GM19238 (cell line): Measurements from ENCODE around the gene RPH3AL.
"Not testable (repeated sequence)": the region's sequence is repeated elsewhere in the genome, so short reads cannot be mapped to it uniquely, and the experiment has no call there.

ENCODE experiments used
- DNase-seq: peaks from one replicate; pipeline ENCODE4 v3.0.0; 2011; ENCODE audit warnings: low spot score; ENCODE audit not compliant: insufficient read length

RPH3AL gene

DNA sequence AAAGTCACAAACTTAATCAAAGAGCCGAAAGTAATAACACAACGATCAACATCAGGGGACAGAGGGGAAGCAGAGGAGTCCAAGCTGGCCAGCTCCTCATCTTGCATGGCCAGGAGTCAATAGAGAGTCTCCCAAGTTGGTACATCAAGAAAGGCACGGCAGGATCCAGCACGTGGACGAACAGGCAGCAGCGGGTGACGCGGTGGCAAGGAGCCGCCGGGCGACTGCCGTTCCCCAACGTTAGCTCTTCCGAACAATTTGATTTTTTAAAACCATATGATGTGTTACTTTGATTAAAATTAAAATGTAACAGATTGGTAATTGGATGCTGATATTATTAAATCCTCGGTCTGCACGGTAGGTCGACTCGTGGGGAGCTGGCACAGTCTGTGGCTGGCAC, 89.3 kb downstream of the RPH3AL start:
- DNase-seq: no peak

DNA sequence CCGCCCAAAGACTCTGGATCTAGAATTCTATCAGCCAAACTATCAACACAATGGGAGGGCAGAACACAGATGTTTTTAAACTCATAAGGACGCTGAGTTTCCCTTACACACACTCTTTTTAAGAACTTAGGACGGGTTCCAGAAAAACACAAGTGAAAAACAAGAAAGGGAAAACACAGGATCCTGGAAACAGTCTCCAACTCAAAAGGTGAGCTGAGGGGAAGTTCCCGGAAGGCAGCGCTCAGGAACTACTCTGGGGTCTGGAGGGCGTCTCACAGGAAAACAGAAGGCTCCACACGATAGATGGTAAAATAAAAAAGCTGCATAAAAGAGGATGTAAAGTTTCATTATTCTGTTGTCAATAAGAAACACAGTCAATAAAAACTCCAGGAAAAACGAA, 91.0 kb downstream of the RPH3AL start:
- no peak for DNase-seq

DNA sequence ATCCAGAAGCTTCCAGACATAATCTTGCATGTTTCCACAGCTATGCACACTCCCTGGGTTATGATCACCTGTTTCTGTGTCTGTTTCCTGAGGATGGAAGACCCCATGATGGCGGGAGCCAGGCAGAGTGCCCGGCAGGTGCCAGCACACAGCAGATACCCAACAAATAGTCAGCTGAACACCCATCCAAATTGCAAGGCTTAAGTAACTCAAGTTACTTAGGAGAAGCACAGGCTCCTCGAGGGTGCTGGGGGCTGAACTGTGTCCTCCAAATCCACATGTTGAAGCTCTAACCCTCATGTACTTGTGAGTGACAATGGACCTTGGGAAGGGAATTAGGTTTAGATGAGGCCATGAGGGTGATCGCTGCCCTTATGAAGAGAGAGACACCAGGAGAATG, 91.7 kb downstream of the RPH3AL start:
- no peak for DNase-seq

DNA sequence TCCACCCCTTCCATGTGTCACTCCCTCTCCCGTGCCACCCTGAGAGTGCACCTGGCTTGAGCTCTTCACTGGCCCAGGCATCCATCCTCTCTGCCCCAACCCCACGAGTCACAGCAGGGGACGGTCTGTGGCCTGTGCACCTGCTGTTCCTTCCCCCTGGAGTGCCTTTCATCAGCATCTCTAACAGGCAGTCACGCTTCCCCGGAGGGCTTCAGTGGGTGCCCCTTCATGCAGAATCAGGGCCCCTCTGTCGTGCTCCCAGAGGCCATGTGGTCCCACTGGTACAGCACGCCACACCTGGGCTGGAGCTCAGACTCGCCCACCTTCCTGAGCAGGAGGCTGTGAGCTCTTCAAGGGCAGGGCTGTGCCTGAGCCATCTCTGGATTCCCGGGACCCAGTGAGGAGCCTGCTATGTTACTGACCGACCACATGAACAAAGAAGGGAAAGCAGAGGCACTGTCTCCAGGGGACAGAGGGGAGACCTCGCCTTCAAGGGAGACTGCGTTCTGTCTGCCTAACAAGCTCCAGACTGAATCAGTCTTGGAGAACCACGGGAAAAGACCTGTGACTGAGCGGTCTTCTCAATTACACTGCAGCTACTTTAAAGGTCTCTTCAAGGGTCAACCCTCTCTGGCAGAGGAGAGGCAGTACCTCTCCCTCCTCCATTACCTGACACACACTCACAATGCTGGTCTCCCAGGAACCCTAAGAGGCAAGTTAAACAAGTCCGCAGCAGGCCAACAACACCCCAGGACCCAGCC, 92.4 kb downstream of the RPH3AL start:
- no peak for DNase-seq

DNA sequence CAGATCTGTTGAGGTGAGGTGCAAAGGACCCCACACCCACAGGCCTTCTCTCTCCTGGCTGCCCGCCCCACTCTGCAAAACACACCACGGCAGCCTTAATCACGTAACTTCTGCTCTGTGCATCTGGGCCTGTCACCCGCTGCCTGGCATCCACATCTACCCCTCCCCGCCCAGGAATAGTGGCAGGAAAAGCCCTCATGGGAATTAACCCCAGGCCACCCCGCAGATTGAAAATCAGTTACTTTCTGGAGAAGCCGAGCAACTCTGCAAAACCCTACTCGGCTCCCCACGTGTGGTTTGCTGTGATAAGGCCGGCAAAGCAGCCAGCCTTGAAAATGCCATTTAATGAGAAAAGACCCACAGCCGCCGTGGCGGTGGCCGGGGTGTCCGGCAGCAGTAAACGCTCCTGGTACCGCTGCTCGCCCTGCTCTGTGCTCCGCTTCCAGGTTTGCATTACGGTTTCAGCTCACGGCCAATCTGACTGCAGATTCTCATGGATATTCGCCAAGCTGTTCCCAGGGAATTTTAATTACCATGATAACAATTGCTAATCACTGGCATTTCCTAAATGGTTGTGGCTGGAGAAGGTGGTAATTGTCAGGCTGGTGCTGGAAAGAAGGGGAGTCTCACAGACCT, 93.1 kb downstream of the RPH3AL start:
- no peak for DNase-seq

DNA sequence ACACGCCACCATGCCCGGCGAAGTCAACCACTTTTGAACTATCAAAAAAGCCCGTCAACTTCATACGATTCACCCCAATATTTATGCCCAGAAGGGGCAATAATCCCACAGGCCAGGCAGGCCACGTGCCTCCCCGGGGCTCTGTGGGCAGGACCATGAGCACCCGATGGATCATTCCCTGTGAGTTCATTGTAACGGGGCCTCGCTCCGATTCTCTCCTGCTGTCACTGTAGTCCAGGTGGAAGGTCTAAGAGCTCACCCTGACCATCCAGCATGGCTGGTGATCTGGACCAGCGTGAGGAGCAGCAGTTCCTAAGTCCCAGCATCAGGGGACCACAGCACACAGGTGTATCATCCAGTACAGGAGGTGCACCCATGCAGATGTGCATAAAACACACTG, 93.7 kb downstream of the RPH3AL start:
- no peak for DNase-seq

DNA sequence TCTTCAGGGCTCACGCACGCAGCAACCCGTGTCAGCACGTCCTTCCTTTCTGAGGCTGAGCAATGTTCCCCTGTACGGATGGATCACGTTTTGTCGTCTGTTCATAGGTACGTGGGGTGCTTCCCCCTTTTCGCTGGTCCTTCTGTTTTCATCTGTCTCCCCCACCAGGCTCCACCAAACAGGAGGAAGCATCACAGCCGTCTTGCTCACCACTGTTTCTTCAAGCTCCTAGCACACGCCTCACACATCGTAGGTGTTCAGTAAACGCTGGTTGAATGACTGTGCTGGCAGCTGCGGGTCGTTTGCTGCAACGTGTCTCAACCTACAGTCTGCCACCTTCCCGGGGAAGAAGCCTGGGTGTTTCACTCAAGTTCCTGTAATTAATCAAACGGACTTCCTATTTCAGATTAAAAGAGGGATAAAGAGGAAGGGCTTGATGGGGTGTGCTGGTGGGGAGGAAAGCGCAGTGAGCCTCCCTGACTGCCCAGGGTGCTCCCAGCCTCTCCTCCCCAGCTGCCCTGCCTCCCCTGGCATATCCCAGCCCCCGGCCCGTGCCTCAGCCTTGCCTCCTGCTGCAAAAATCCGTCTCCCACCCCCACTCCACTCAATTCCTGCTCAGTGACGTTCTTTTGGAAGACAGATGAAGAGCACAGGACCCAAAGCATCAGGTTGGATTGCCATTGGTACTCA, 94.4 kb downstream of the RPH3AL start:
- no peak for DNase-seq

DNA sequence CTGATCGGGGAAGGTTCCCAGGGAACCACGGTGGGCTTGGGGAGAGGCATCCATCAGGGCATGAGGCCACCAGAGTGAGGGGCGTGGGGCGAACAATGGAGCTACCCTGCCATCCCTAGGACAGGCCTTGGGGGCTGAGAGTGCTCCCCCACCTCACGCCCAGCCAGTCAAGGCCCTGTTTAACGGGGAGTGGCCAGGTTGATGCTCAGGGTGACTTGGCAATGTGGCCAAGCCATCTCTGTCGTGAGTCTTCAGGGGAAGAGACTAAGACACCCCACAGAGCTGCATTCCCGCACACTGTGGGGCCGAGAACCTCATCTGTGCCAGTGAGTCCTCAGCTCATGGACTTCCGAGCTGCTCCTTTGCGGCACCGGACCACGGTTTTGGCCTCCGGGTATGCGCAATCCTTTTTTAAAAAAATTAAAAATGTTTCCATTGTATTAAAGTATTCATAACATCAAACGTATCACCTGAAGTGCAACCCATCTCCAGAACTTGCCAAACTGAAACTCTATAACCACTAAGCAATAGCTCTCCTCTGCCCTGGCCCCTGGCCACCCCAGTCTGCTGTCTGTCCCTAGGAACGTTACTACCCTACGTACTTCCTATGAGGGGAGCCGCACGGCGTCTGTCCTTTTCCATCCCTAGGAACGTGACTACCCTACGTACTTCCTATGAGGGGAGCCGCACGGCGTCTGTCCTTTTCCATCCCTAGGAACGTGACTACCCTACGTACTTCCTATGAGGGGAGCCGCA, 99.3 kb downstream of the RPH3AL start:
- no peak for DNase-seq

DNA sequence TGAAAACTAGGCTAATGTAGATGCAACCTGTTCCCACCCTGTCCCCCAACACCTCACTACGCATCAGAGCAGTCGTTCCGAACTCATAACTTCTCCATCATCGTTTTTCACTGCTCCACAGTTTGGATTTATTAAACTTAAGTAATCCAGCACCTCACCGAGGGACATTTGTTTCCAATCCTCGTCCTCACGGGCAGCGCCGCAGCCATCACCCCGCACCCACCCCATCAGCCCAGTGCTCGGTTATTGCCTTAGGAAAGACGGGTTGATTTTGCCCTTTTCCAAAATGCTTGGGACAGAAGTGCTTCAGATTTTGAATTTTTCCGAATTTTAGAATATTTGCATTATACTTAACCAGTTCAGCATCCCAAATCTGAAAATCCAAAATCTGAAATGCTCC, 100.2 kb downstream of the RPH3AL start:
- no peak for DNase-seq

DNA sequence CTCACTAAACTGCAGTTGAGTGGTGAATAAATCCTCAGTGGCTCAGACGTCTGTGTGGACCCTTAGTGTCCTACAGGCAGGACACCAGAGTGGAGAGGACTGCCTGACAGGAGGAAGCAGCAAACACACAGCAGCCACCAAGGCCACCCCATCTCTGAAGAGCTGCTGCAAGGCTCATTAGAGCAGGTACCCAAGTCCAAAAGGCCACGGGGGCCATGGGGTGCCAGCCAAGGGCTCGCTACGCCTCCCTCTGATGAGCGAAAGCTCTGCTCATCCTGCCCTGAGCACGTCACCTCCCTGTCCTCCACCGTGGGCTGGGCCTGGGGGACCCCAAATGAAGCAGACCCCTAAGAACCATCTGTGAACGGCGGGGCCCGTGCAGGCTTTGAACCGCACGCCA, 101.1 kb downstream of the RPH3AL start:
- no peak for DNase-seq

DNA sequence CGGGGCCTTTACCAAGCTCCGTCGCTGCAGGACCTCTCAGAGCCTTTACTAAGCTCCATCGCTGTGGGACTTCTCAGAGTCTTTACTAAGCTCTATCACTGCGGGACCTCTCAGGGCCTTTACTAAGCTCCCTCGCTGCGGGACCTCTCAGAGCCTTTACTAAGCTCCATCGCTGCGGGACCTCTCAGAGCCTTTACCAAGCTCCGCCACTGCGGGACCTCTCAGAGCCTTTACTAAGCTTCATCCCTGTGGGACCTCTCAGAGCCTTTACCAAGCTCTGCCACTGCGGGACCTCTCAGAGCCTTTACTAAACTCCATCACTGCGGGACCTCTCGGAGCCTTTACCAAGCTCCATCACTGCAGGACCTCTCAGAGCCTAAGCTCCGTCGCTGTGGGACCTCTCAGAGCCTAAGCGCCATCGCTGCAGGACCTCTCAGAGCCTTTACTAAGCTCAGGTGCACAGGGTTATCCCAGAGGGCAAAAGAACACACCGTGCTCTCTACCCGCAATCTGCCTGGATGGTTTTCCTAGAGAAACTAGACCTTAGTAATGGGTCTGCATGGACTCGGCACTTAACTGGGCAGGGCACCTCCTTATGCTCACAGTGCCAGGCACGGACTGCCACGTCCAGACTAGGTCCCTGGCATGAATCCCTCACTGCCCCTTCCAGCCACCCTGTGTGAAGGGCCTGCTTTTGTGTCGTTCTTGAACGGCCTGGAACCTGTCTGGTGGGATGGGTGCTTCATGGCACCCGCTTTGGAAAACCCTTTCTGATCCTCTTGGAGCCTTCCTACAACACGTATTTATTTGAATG, 101.9 kb downstream of the RPH3AL start:
- no peak for DNase-seq

DNA sequence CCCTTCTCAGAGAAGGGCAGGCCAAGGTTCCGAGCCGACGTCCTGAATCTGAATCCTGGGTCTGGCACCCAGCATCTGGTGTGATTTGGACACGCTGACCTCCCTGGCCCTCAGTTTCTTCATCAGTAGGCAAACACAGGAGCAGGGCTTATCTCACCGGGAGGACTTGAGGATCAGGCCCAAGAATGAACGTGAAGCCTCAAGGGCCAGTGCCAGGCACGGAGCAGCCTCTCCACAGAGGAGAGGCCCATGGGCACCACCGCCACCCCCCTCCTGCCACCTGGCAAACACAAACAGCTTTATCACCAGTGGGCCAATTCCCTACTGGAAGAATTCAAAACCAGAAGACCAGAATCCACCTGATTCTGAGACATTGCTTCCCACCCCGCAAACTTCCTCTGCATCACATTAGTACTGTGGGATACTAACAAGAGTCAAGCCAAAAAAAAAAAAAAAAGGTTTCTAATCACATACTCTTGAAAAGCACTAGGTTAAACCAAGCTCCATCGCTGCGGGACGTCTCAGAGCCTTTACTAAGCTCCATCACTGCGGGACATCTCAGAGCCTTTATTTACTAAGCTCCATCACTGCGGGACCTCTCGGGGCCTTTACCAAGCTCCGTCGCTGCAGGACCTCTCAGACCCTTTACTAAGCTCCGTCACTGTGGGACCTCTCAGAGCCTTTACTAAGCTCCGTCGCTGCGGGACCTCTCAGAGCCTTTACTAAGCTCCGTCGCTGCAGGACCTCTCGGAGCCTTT, 103.2 kb downstream of the RPH3AL start:
- DNase-seq: no peak

DNA sequence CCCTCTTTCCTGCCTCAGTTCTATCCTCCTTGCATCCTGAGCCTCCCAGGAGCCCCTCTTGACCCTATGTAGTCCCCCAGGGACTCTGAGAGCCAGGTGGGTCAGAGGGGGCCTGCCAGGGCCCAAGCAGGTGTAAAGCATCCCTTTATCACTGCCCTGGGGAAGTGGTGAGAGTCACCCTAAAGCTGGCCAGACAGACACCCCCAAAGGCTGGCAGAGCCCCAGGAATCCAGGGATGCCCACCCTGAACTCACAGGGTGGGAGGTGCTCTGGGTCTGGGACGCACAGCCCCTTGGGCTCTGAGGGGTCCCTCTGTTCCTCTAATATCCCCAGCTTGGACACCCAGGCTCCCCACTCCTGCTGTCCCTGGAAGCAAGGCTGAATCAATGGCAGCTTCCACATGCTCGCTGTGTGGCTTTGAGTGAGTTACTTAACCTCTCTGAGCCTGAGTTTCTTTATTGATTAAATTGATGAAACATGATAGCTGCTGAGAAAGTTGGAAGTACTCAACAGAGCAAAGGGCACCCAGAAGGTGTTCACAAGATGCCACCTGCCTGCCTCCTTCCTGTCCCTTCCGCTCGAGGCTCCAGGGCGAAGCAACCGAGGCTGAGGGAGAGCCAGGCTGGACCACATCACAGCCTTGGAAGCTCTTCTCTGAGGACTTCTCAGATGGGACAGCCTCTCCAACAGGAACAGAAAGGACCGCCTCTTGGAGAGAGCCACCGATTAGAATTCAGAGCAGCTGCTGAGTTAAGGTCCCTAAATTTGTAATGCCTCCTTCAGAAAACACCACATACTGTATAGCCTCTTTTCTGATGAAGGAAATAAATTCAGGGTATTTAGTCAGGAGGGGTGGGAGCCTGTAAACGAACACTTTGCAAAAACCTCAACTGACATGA, 104.0 kb downstream of the RPH3AL start:
- DNase-seq: no peak

DNA sequence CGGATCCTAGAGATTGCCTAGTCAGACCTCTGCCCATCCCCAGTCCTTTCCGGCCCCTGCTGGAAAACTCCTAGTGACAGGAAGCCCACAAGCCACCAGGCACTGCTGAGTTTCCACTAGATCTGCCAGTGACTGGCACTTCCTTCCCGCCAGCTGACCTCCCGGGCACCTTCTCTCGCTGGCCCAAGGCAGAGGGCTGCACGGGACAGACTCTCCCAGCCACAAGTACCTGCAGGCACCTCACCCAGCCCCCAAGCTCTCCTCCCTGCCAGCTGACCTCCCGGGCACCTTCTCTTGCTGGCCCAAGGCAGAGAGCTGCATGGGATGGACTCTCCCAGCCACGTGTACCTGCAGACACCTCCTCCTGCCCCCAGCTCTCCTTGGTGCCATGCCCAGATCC, 104.8 kb downstream of the RPH3AL start:
- DNase-seq: no peak

DNA sequence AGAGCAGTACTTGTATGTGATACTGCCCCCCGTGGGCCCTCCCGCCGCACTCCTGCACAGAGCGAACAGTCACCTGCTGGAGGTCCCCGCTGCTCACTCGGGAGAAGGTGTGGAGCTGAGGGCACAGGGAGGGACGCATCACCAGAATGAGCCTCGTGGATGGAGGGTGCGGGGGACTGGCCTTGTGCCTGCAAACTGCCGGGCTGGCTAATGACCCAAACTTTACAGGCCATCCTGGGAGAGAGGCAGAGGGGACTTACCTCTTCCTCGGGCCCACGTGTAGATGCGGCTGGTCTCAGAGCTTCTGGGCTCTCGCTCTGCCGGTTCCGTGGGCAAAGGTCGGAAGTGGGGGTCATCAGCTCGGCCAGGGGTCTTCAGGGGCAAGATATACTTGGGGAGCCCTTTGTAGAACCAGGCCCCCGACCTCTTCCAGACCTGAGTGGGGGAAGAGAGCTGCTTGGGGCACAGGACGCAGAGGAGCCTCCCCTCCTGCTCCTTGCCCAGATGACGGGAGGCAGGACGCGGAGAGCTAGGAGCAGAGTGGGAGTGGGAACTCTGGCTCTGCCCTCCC, 105.7 kb downstream of the RPH3AL start:
- no peak for DNase-seq

DNA sequence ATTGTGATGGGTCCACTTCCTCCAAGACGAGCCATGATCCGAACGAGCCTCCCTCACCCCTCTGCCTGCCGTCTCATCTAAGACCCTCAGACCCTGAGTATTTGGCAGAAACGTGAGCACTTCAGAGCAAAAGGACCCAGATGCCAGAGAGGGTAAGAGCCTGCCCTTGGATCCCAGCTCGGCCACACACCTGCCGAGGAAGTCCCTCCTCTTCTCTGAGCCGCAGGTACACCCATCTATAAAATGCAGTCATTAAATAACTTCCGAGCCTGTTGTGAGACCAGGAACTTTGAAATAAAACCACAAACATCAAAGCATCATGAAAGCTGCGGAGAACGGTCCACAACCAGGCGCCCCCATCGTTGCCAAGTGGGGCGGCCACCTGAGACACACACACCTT, 106.4 kb downstream of the RPH3AL start:
- DNase-seq: no peak

DNA sequence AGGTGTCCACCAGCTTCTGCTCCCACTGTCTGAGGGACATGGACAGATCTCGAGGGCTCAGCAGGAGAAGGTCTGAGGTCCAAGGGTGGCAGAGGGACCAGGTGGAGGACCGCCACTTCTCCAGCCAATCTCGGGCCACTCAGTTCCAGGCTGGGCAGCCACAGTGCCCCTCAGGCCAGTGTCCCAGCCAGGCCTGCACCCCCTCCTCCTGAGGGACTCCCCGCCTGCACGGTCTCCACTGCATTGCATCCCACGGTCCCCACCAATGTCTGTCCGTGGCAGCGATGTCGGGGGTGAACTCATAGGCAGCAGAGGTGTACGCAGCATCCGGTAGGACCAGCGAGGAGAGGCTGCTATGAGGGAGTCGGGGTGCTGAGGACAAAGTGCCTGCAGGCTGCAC, 107.0 kb downstream of the RPH3AL start:
- DNase-seq: no peak

DNA sequence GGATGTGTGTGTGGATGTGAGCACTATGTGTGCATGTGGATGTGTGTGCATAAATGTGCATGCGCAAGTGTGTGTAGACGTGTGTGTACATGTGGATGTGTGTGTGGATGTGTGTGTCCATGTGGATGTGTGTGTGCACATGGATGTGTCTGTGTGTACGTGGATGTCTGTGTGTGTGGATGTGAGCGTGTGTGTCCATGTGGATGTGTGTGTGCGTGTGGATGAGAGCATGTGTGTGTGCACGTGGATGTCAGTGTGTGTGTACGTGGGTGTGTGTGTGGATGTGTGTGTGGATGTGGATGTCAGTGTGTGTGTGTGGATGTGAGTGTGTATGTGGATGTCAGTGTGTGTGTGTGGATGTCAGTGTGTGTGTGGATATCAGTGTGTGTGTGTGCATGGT, 107.6 kb downstream of the RPH3AL start:
- DNase-seq: no peak

DNA sequence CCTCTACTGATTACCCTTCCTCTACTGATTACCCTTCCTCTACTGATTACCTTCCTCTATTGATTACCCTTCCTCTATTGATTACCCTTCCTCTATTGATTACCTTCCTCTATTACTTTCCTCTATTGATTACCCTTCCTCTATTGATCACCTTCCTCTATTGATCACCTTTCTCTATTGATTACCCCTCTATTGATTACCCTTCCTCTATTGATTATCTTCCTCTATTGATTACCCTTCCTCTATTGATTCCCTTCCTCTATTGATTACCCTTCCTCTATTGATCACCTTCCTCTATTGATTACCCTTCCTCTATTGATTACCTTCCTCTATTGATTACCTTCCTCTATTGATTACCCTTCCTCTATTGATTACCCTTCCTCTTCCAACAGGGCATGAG, 108.7 kb downstream of the RPH3AL start:
- not testable (repeated sequence) for DNase-seq
